K562 (cell line): ENCODE results near the gene PRRT2. TPM values are rescaled to one million over a fixed set of nuclear protein-coding genes. Genes with fewer than 3 reads are reported as not detected.
A peak's percentile ranks its signal among the peaks of the same experiment; 100 is the strongest.

Source experiments
- CXXC5 ChIP-seq: fragments of 250-450 bp; sonication (Bioruptor Pico); IDR thresholded peaks from 2 replicates; pipeline ENCODE4 v1.8.0; 2022; ENCODE audit warnings: inconsistent platforms, mild to moderate bottlenecking, moderate library complexity
- ILK ChIP-seq: fragments of 450-650 bp; IDR thresholded peaks from 2 replicates; pipeline ENCODE4 v1.6.1; 2016; ENCODE audit warnings: missing genetic modification characterization, low read depth, mild to moderate bottlenecking, missing compliant biosample characterization, moderate library complexity, borderline replicate concordance
- KHSRP ChIP-seq: fragments of 450-650 bp; IDR thresholded peaks from 2 replicates; pipeline ENCODE4 v1.6.1; 2017
- MAZ ChIP-seq, 2 experiments: fragments of 450-650 bp in 1 of 2; sonication (generic) in 1 of 2; formaldehyde crosslinking; IDR thresholded peaks in 1 of 2; conservative IDR thresholded peaks in 1 of 2; 2 replicates each; pipeline versions ENCODE4 v1.4.0 to v1.5.0; 2020; ENCODE audit warnings: mild to moderate bottlenecking in 1 of 2, missing genetic modification reagents in 1 of 2
- NEUROD1 ChIP-seq: fragments of 150-350 bp; IDR thresholded peaks from 2 replicates; pipeline ENCODE4 v1.6.1; 2014; ENCODE audit warnings: borderline replicate concordance, low read length, low read depth; ENCODE audit not compliant: partially characterized antibody
- NFXL1 ChIP-seq: fragments of 450-650 bp; formaldehyde crosslinking; IDR thresholded peaks from 2 replicates; pipeline ENCODE4 v1.4.0; 2021; ENCODE audit warnings: mild to moderate bottlenecking
- PHF20 ChIP-seq: fragments of 450-650 bp; IDR thresholded peaks from 2 replicates; pipeline ENCODE4 v1.6.1; 2018; ENCODE audit not compliant: partially characterized antibody
- POLR2AphosphoS2 ChIP-seq: IDR thresholded peaks from 2 replicates; pipeline ENCODE4 v1.6.1; 2012; ENCODE audit warnings: low read length, improper control_type of control experiment
- RHOXF2B ChIP-seq: fragments of 250-450 bp; sonication (Bioruptor Pico); conservative IDR thresholded peaks from 2 replicates; pipeline ENCODE4 v1.5.1; 2021
- SLC30A9 ChIP-seq: fragments of 250-450 bp; sonication (Bioruptor Pico); IDR thresholded peaks from 2 replicates; pipeline ENCODE4 v1.8.0; 2022; ENCODE audit warnings: mild to moderate bottlenecking, moderate library complexity
- SNAPC5 ChIP-seq: fragments of 250-450 bp; sonication (Bioruptor Pico); IDR thresholded peaks from 2 replicates; pipeline ENCODE4 v1.8.0; 2021; ENCODE audit warnings: moderate library complexity, mild to moderate bottlenecking, inconsistent platforms
- SPI1 ChIP-seq: IDR thresholded peaks from 2 replicates; pipeline ENCODE4 v1.6.1; 2011; ENCODE audit warnings: low read depth, low read length, control low read depth, borderline replicate concordance
- SRSF3 ChIP-seq: fragments of 200-400 bp; formaldehyde crosslinking; IDR thresholded peaks from 2 replicates; pipeline ENCODE4 v1.6.1; 2016; ENCODE audit warnings: mild to moderate bottlenecking, low read length, moderate library complexity; ENCODE audit not compliant: insufficient read depth
- ZFPM2 ChIP-seq: fragments of 250-450 bp; sonication (Bioruptor Pico); IDR thresholded peaks from 2 replicates; pipeline ENCODE4 v1.5.1; 2022; ENCODE audit warnings: mild to moderate bottlenecking
- ZNF253 ChIP-seq: fragments of 250-450 bp; sonication (Bioruptor Pico); conservative IDR thresholded peaks from 2 replicates; pipeline ENCODE4 v1.6.1; 2021; ENCODE audit warnings: mild to moderate bottlenecking
- ZNF408 ChIP-seq: fragments of 250-450 bp; sonication (Bioruptor Pico); IDR thresholded peaks from 2 replicates; pipeline ENCODE4 v1.4.0; 2020; ENCODE audit warnings: low read depth, mild to moderate bottlenecking, moderate library complexity
- ZNF431 ChIP-seq: sonication (generic); formaldehyde crosslinking; IDR thresholded peaks from 2 replicates; pipeline ENCODE4 v1.8.0; 2022; ENCODE audit warnings: mild to moderate bottlenecking, missing genetic modification reagents
- ZNF444 ChIP-seq: fragments of 250-450 bp; sonication (Bioruptor Pico); IDR thresholded peaks from 2 replicates; pipeline ENCODE4 v1.4.0; 2020; ENCODE audit warnings: mild to moderate bottlenecking, moderate library complexity
- ZNF668 ChIP-seq: fragments of 250-450 bp; sonication (Bioruptor Pico); IDR thresholded peaks from 2 replicates; pipeline ENCODE4 v1.8.0; 2022; ENCODE audit warnings: mild to moderate bottlenecking, inconsistent platforms
- polyA plus RNA-seq, 8 experiments: library from polyadenylated mRNA; depleted of rRNA in 4 of 8; stranded (reverse) in 5 of 8; unstranded in 3 of 8; fragments of >200 nt; fragmentation: Nextera tagmentation in 2 of 8; fragmentation: Illumina TruSeq in 1 of 8; extraction: Ambion mirVana in 2 of 8; extraction: Trizol in 1 of 8; gene quantifications; 2 replicates each; pipeline versions ENCODE4 v1.2.1 to v1.2.3, GENCODE V29; 2011 to 2014; ENCODE audit warnings: inconsistent platforms in 1 of 8, missing spikeins in 1 of 8
- total RNA-seq, 7 experiments: library from RNA; depleted of rRNA in 6 of 7; stranded (reverse); fragments of >200 nt in 6 of 7; fragmentation: Illumina TruSeq in 2 of 7; extraction: Trizol in 2 of 7; gene quantifications; 2 replicates each; pipeline versions ENCODE4 v1.2.1 to v1.2.3, GENCODE V29; 2011 to 2021; ENCODE audit warnings: low replicate concordance in 1 of 7
- TF ChIP-seq, protein P1 (sequence below): fragments of 250-450 bp; sonication (Bioruptor Pico); IDR thresholded peaks from 2 replicates; pipeline ENCODE4 v1.5.0; 2020; ENCODE audit warnings: mild to moderate bottlenecking, borderline replicate concordance
- TF ChIP-seq, protein P2 (sequence below): fragments of 250-450 bp; sonication (Bioruptor Pico); IDR thresholded peaks from 2 replicates; pipeline ENCODE4 v1.9.0; 2021; ENCODE audit warnings: mild to moderate bottlenecking
- TF ChIP-seq, protein P3 (sequence below): fragments of 450-650 bp; formaldehyde crosslinking; IDR thresholded peaks from 2 replicates; pipeline ENCODE4 v1.4.0; 2020; ENCODE audit warnings: mild to moderate bottlenecking, moderate library complexity

PRRT2 gene
- total and polyA plus RNA-seq, 9 of the 15 experiments (the other 6 are each of a cell fraction or from before 2014, with no cell fraction given): 0.11 to 1.0 (median 0.42) TPM; not detected in 2

DNA sequence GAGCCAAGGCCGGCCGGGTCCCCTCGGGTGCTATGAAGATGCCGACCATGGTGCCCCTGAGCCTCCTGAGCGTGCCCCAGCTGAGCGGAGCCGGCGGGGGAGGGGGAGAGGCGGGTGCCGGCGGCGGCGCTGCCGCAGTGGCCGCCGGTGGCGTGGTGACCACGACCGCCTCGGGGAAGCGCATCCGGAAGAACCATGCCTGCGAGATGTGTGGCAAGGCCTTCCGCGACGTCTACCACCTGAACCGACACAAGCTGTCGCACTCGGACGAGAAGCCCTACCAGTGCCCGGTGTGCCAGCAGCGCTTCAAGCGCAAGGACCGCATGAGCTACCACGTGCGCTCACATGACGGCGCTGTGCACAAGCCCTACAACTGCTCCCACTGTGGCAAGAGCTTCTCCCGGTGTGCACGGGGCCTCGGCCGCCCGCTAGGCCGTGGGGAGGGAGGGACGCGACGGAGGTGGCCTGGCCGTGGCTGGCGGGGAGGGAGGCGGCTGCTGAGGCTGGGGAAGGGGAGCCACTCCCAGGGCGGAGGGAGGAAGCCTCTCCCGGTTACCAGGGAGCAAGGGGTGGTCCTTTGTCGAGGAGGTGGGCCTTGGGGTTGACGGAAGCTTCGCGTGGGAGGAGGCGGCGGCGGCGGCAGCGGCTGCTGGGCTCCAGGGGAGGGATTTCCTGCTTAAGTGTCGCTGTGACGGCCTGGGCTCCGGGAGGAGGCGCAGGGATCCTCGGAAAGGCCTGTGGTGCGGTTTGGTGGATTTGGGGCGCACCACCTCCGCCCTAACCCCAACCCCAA, 4.4 kb upstream of the PRRT2 start (continued):
- TF ChIP-seq MAZ (CRISPR knock-in tag; conservative IDR thresholded peaks at IDR 0.05 in 1 of 2, IDR thresholded peaks at IDR 0.05 in 1 of 2) (peak; percentile 88 to 91), CXXC5 (peak; percentile 79), ZFPM2 (CRISPR knock-in tag) (0 out of 2 replicates have a peak, but pooled peaks have one; percentile 11), ZNF431 (CRISPR knock-in tag) (0 out of 2 replicates have a peak, but pooled peaks have one; percentile 77), ILK (tag) (no peak), SLC30A9 (CRISPR knock-in tag) (no peak), RHOXF2B (CRISPR knock-in tag) (no peak), SRSF3 (no peak), POLR2AphosphoS2 (no peak; the same call in 1 of the 2 replicates), ZNF668 (CRISPR knock-in tag) (peak; percentile 60; the same call in 1 of the 2 replicates), KHSRP (no peak), NFXL1 (CRISPR knock-in tag) (no peak), PHF20 (no peak), SPI1 (no peak), ZNF408 (CRISPR knock-in tag) (no peak), ZNF253 (CRISPR knock-in tag) (no peak), ZNF444 (CRISPR knock-in tag) (peak; percentile 96), SNAPC5 (CRISPR knock-in tag) (no peak), NEUROD1 (no peak)
- TF ChIP-seq, protein P1, sequence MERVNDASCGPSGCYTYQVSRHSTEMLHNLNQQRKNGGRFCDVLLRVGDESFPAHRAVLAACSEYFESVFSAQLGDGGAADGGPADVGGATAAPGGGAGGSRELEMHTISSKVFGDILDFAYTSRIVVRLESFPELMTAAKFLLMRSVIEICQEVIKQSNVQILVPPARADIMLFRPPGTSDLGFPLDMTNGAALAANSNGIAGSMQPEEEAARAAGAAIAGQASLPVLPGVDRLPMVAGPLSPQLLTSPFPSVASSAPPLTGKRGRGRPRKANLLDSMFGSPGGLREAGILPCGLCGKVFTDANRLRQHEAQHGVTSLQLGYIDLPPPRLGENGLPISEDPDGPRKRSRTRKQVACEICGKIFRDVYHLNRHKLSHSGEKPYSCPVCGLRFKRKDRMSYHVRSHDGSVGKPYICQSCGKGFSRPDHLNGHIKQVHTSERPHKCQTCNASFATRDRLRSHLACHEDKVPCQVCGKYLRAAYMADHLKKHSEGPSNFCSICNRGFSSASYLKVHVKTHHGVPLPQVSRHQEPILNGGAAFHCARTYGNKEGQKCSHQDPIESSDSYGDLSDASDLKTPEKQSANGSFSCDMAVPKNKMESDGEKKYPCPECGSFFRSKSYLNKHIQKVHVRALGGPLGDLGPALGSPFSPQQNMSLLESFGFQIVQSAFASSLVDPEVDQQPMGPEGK (CRISPR knock-in tag): no peak
- TF ChIP-seq, protein P2, sequence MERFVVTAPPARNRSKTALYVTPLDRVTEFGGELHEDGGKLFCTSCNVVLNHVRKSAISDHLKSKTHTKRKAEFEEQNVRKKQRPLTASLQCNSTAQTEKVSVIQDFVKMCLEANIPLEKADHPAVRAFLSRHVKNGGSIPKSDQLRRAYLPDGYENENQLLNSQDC: no peak
- TF ChIP-seq, protein P3, sequence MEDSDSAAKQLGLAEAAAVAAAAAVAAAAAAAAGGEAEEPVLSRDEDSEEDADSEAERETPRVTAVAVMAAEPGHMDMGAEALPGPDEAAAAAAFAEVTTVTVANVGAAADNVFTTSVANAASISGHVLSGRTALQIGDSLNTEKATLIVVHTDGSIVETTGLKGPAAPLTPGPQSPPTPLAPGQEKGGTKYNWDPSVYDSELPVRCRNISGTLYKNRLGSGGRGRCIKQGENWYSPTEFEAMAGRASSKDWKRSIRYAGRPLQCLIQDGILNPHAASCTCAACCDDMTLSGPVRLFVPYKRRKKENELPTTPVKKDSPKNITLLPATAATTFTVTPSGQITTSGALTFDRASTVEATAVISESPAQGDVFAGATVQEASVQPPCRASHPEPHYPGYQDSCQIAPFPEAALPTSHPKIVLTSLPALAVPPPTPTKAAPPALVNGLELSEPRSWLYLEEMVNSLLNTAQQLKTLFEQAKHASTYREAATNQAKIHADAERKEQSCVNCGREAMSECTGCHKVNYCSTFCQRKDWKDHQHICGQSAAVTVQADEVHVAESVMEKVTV (CRISPR knock-in tag): no peak
